ENCODE data around the gene VGLL1.

DNA sequence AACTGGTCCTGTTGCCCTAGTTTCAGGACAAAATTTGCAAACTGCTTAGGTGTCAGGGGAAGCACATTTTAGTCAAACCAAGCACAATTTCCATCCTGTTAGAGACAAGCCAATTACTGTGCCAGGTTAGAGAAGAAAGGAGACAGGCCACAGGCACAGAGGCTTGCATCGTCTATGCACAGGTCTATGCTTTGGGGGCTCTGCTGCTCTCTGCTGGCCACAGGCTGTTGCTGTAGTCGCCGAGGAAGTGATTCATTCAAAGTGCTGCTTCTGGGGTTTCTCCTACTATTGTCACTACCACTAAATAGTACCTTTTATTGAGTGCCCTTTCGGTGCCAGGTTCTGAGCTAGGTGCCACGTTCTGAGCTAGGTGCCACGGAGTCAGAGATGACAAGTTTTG, 45.5 kb downstream of the VGLL1 start:
- TF ChIP-seq, protein P1, sequence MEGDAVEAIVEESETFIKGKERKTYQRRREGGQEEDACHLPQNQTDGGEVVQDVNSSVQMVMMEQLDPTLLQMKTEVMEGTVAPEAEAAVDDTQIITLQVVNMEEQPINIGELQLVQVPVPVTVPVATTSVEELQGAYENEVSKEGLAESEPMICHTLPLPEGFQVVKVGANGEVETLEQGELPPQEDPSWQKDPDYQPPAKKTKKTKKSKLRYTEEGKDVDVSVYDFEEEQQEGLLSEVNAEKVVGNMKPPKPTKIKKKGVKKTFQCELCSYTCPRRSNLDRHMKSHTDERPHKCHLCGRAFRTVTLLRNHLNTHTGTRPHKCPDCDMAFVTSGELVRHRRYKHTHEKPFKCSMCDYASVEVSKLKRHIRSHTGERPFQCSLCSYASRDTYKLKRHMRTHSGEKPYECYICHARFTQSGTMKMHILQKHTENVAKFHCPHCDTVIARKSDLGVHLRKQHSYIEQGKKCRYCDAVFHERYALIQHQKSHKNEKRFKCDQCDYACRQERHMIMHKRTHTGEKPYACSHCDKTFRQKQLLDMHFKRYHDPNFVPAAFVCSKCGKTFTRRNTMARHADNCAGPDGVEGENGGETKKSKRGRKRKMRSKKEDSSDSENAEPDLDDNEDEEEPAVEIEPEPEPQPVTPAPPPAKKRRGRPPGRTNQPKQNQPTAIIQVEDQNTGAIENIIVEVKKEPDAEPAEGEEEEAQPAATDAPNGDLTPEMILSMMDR (optimal IDR thresholded peaks at IDR 0.05 in 1 of 3, IDR thresholded peaks at IDR 0.05 in 1 of 3, conservative IDR thresholded peaks at IDR 0.05 in 1 of 3; ENCODE audit: extremely low read depth in 1 of 3, insufficient read depth in 2 of 3, low read length in 3 of 3) = peak; percentile 64 to 90 (median 82)
- no peak for TF ChIP-seq EZH2 (IDR thresholded peaks at IDR 0.05; ENCODE audit: low read length)
